H1 (cell line): ENCODE results near the gene CACNA2D1. TPM values are rescaled to one million over a fixed set of nuclear protein-coding genes. Genes with fewer than 3 reads are reported as not detected.

Experiments used
- CTCF ChIA-PET: fragments of 300-600 bp; sonication (Branson Sonifier 250); formaldehyde crosslinking; loops from one replicate; lab custom pipeline; 2021; ENCODE audit not compliant: partially characterized antibody; lab: Charles Lee
- POLR2A ChIA-PET: fragments of 300-600 bp; sonication (Branson Sonifier 250); formaldehyde crosslinking; loops from one replicate; lab custom pipeline; 2021; ENCODE audit warnings: inconsistent platforms; ENCODE audit not compliant: partially characterized antibody; lab: Charles Lee
- DNase-seq, 2 experiments: peaks; one replicate each; pipeline versions ENCODE4 v3.0.0 to v3.0.0-alpha.2; 2010 to 2022; ENCODE audit warnings: low spot score in 2 of 2, low read depth in 1 of 2, mixed read lengths in 1 of 2
- FAIRE-seq: peaks from 2 replicates; lab custom pipeline; 2011; peaks lifted over from hg19 to GRCh38; lab: Jason Lieb, UNC
- H2AFZ ChIP-seq: 2 replicates; pipeline ENCODE4 v1.8.1; 2012; ENCODE audit warnings: low read length, inconsistent platforms
- H2AK5ac ChIP-seq: 2 replicates; pipeline ENCODE4 v1.6.1; 2013; ENCODE audit warnings: low read depth, low read length
- H2BK120ac ChIP-seq: replicated peaks from 2 replicates; pipeline ENCODE3; 2013; ENCODE audit warnings: low read depth, low read length, inconsistent platforms
- H2BK12ac ChIP-seq: 2 replicates; pipeline ENCODE4 v1.6.1; 2013; ENCODE audit warnings: low read depth, low read length
- H2BK15ac ChIP-seq: 2 replicates; pipeline ENCODE4 v1.6.1; 2013; ENCODE audit warnings: low read length
- H2BK20ac ChIP-seq: 2 replicates; pipeline ENCODE4 v1.6.1; 2013; ENCODE audit warnings: low read length
- H2BK5ac ChIP-seq: 2 replicates; pipeline ENCODE4 v1.6.1; 2013; ENCODE audit warnings: low read depth, low read length
- H3K14ac ChIP-seq: 2 replicates; pipeline ENCODE4 v1.6.1; 2013; ENCODE audit warnings: inconsistent platforms; ENCODE audit not compliant: insufficient read length
- H3K18ac ChIP-seq: 2 replicates; pipeline ENCODE4 v1.6.1; 2013; ENCODE audit warnings: low read length; ENCODE audit errors: extremely low read depth
- H3K23ac ChIP-seq: 2 replicates; pipeline ENCODE4 v1.6.1; 2013; ENCODE audit warnings: inconsistent platforms; ENCODE audit not compliant: insufficient read length
- H3K23me2 ChIP-seq: 2 replicates; pipeline ENCODE4 v1.6.1; 2013; ENCODE audit warnings: low read depth, low read length
- H3K27ac ChIP-seq: 2 replicates; pipeline ENCODE4 v1.6.1; 2011; ENCODE audit warnings: low read depth, low read length, inconsistent platforms
- H3K27me3 ChIP-seq, 4 experiments: replicated peaks in 1 of 4; 1 replicate in 1 of 4; 2 replicates in 3 of 4; pipeline versions ENCODE4 v1.6.1 to v1.8.1; 2011 to 2013; ENCODE audit warnings: low read length in 3 of 4, mild to moderate bottlenecking in 3 of 4, inconsistent platforms in 2 of 4, mixed read lengths in 2 of 4, moderate library complexity in 1 of 4; ENCODE audit not compliant: control insufficient read depth in 3 of 4, insufficient read depth in 3 of 4; ENCODE audit errors: extremely low read depth in 1 of 4
- H3K36me3 ChIP-seq, 4 experiments: 2 replicates each; pipeline versions ENCODE4 v1.6.1 to v1.8.1; 2011 to 2013; ENCODE audit warnings: mild to moderate bottlenecking in 4 of 4, low read length in 3 of 4, moderate library complexity in 2 of 4, control low read depth in 1 of 4, inconsistent platforms in 1 of 4; ENCODE audit not compliant: insufficient read depth in 4 of 4, control insufficient read depth in 2 of 4
- H3K4ac ChIP-seq: replicated peaks from 2 replicates; pipeline ENCODE3; 2013; ENCODE audit warnings: low read length, low read depth, mixed read lengths, inconsistent platforms; ENCODE audit not compliant: insufficient read length
- H3K4me1 ChIP-seq, 4 experiments: replicated peaks in 1 of 4; 1 replicate in 1 of 4; 2 replicates in 3 of 4; pipeline versions ENCODE4 v1.6.1 to v1.8.1; 2011 to 2013; ENCODE audit warnings: low read length in 3 of 4, inconsistent platforms in 2 of 4, mixed read lengths in 1 of 4; ENCODE audit not compliant: insufficient read depth in 4 of 4, control insufficient read depth in 3 of 4
- H3K4me2 ChIP-seq, 2 experiments: 2 replicates each; pipeline versions ENCODE4 v1.6.1 to v1.8.1; 2011 to 2013; ENCODE audit warnings: low read depth in 2 of 2, low read length in 2 of 2, control low read depth in 1 of 2, inconsistent platforms in 1 of 2, mild to moderate bottlenecking in 1 of 2; ENCODE audit not compliant: insufficient read depth in 1 of 2
- H3K4me3 ChIP-seq, 4 experiments: fragments of 200-600, 300-600 bp in 1 of 4; sonication (generic), shearing (Covaris generic), sonication (Bioruptor Twin) in 1 of 4; 2 replicates each; pipeline versions ENCODE4 v1.5.1 to v1.8.1; 2011 to 2016; ENCODE audit warnings: low read length in 4 of 4, low read depth in 3 of 4, control low read depth in 2 of 4, inconsistent platforms in 2 of 4, mild to moderate bottlenecking in 2 of 4, mixed read lengths in 1 of 4, moderate library complexity in 1 of 4; ENCODE audit not compliant: insufficient read depth in 2 of 4; ENCODE audit errors: extremely low read depth in 1 of 4
- H3K56ac ChIP-seq: replicated peaks from 2 replicates; pipeline ENCODE3; 2013; ENCODE audit warnings: low read depth, mild to moderate bottlenecking, mixed read lengths, low read length, inconsistent platforms; ENCODE audit not compliant: insufficient read length
- H3K79me1 ChIP-seq: 2 replicates; pipeline ENCODE4 v1.6.1; 2013; ENCODE audit warnings: low read depth, low read length, control low read depth
- H3K79me2 ChIP-seq, 2 experiments: 2 replicates each; pipeline versions ENCODE4 v1.6.1 to v1.8.1; 2012 to 2013; ENCODE audit warnings: low read length in 2 of 2, mild to moderate bottlenecking in 2 of 2, inconsistent platforms in 1 of 2; ENCODE audit not compliant: insufficient read depth in 2 of 2, control insufficient read depth in 1 of 2
- H3K9ac ChIP-seq, 4 experiments: replicated peaks in 1 of 4; 1 replicate in 1 of 4; 2 replicates in 3 of 4; pipeline versions ENCODE4 v1.6.1 to v1.8.1; 2011 to 2013; ENCODE audit warnings: low read depth in 3 of 4, low read length in 3 of 4, control low read depth in 2 of 4, mild to moderate bottlenecking in 2 of 4, moderate library complexity in 2 of 4, inconsistent platforms in 1 of 4; ENCODE audit errors: extremely low read depth in 1 of 4
- H3K9me3 ChIP-seq, 2 experiments: 2 replicates each; pipeline versions ENCODE4 v1.6.1 to v1.8.1; 2012 to 2013; ENCODE audit warnings: mild to moderate bottlenecking in 2 of 2, moderate library complexity in 2 of 2, control low read depth in 1 of 2, inconsistent platforms in 1 of 2, low read depth in 1 of 2, low read length in 1 of 2, mixed read lengths in 1 of 2; ENCODE audit not compliant: insufficient read depth in 2 of 2
- H4K20me1 ChIP-seq, 2 experiments: replicated peaks in 1 of 2; 2 replicates each; pipeline versions ENCODE3 to v1.8.1; 2011 to 2013; ENCODE audit warnings: inconsistent platforms in 2 of 2, low read length in 2 of 2, mild to moderate bottlenecking in 1 of 2; ENCODE audit not compliant: insufficient read depth in 2 of 2, control insufficient read depth in 1 of 2
- H4K5ac ChIP-seq: 2 replicates; pipeline ENCODE4 v1.6.1; 2013; ENCODE audit warnings: low read length, low read depth, mixed read lengths, inconsistent platforms; ENCODE audit not compliant: insufficient read length
- H4K8ac ChIP-seq: 2 replicates; pipeline ENCODE4 v1.8.0; 2013; ENCODE audit warnings: mild to moderate bottlenecking, moderate library complexity, low read length, inconsistent platforms; ENCODE audit not compliant: insufficient read depth; ENCODE audit errors: extremely low read depth
- H4K91ac ChIP-seq: replicated peaks from 2 replicates; pipeline ENCODE3; 2013; ENCODE audit warnings: low read length, mixed read lengths, inconsistent platforms; ENCODE audit not compliant: insufficient read length
- BRCA1 ChIP-seq: IDR thresholded peaks from 2 replicates; pipeline ENCODE4 v1.6.1; 2012; ENCODE audit warnings: low read depth, low read length, improper control_type of control experiment
- SIN3A ChIP-seq, 2 experiments: IDR thresholded peaks in 1 of 2; conservative IDR thresholded peaks in 1 of 2; 2 replicates each; pipeline ENCODE4 v1.6.1; 2011 to 2012; ENCODE audit warnings: low read length in 2 of 2, improper control_type of control experiment in 1 of 2, low read depth in 1 of 2, mild to moderate bottlenecking in 1 of 2
- TAF7 ChIP-seq: optimal IDR thresholded peaks from 2 replicates; pipeline ENCODE3; 2011; ENCODE audit warnings: low read depth, mild to moderate bottlenecking, inconsistent platforms, low read length, moderate library complexity, borderline replicate concordance
- TBP ChIP-seq: IDR thresholded peaks from 2 replicates; pipeline ENCODE4 v1.6.1; 2011; ENCODE audit warnings: low read depth, low read length, improper control_type of control experiment
- WGBS, 2 experiments: shearing (Covaris generic) in 1 of 2; methylation state at CpG; one replicate each; pipeline versions ENCODE4 v1.1.6 to v1.1.7; 2013 to 2015; ENCODE audit warnings: low lambda C conversion rate in 2 of 2, mixed read lengths in 2 of 2, inconsistent platforms in 1 of 2, low coverage in 1 of 2, missing lambda C conversion rate in 1 of 2; ENCODE audit not compliant: insufficient replicate concordance in 2 of 2, insufficient coverage in 1 of 2, insufficient read length in 1 of 2; ENCODE audit errors: extremely low coverage in 1 of 2, missing lambda C conversion rate in 1 of 2; 5-methylcytosine and 5-hydroxymethylcytosine counted together
- polyA plus RNA-seq, 7 experiments: library from polyadenylated mRNA; depleted of rRNA in 3 of 7; stranded (reverse) in 5 of 7; unstranded in 2 of 7; fragments of >200 nt in 5 of 7; fragments of 200-250 nt in 2 of 7; gene quantifications; 1 replicate in 5 of 7; 2 replicates in 1 of 7; 4 replicates in 1 of 7; pipeline versions ENCODE4 v1.2.1 to v1.2.3, GENCODE V29; 2011 to 2013; ENCODE audit warnings: missing spikeins in 2 of 7, mixed read lengths in 2 of 7
- total RNA-seq: library from RNA; stranded (reverse); fragmentation: NEBNext Ultra II Directional; extraction: Animal tissue kit (Norgen Biotek cat#: 25700); gene quantifications from 2 replicates; pipeline ENCODE4 v1.2.1, GENCODE V29; 2021

The CACNA2D1 gene
- total and polyA plus RNA-seq, 2 of the 8 experiments (the other 6 are each of a cell fraction or from before 2014, with no cell fraction given), result 4.3 to 27.3 TPM

GRCh38 chr7:81932936-81933335, 510.6 kb downstream of the CACNA2D1 start:
- Histone ChIP-seq H4K91ac (no peak overlapping the region), H3K79me2 (no peaks in the 10 kb centered on the region), H3K9me3 (no peaks in the 10 kb centered on the region), H3K36me3 (no peaks in the 10 kb centered on the region), H3K4ac (no peak overlapping the region), H2BK12ac (no peak overlapping the region), H3K14ac (no peak overlapping the region), H4K8ac (no peak overlapping the region), H3K27me3 (no peaks in the 10 kb centered on the region), H3K18ac (no peak overlapping the region), H3K79me1 (no peaks in the 10 kb centered on the region), H2BK5ac (no peak overlapping the region), H3K4me2 (no peak overlapping the region), H3K23ac (no peak overlapping the region), H2BK120ac (no peak overlapping the region), H3K56ac (no peak overlapping the region), H3K9ac (no peak overlapping the region), H3K23me2 (no peaks in the 10 kb centered on the region), H2AFZ (no peak overlapping the region), H2BK20ac (no peak overlapping the region), H3K4me3 (no peak overlapping the region), H4K20me1 (no peaks in the 10 kb centered on the region), H4K5ac (no peak overlapping the region), H2AK5ac (no peak overlapping the region), H2BK15ac (no peak overlapping the region), H3K4me1 (peaks cover 0 to 2% (median 0%) of the 10 kb centered on the region in 4 experiments; a peak in 1 of 7 replicates), H3K27ac (no peak overlapping the region)
- ChIA-PET CTCF (interaction anchor here (1.6 kb wide), 2 partner anchors 23 to 413 kb away, joined by 3 read pairs; no protein-coding TSS in a partner anchor), POLR2A (no interaction called here)
- no peak for FAIRE-seq
- WGBS, 2 experiments, result 87% methylated on average over 2 of the region's 2 CpGs; no CpG with 5 or more reads in 1 of the 2 experiments
- TF ChIP-seq BRCA1 (no peak), TBP (no peak), SIN3A (conservative IDR thresholded peaks at IDR 0.05 in 1 of 2, IDR thresholded peaks at IDR 0.05 in 1 of 2; ENCODE audit: low read depth in 1 of 2, low read length in 2 of 2) (no peak), TAF7 (no peak)
- no peak for DNase-seq
